Heart left ventricle (tissue), 16 donors: ENCODE data around the gene CCDC77. TPM values are rescaled to one million over a fixed set of nuclear protein-coding genes. Genes with fewer than 3 reads are reported as not detected.
"Not testable (repeated sequence)": the region's sequence is repeated elsewhere in the genome, so short reads cannot be mapped to it uniquely, and the experiment has no call there.

Experiments
- ATAC-seq, 4 donors: fragments of 200-7000 bp; cut with Tn5 transposase; one replicate each; pipeline ENCODE4 v1.9.1; 2020 to 2022; ENCODE audit warnings: moderate library complexity in 4 of 4, mild to moderate bottlenecking in 3 of 4, moderate number of reproducible peaks in 1 of 4
- DNase-seq, 5 donors: peaks; one replicate each; pipeline ENCODE4 v3.0.0-alpha.2; 2020
- H3K27ac ChIP-seq, 12 donors: fragments of 200-600 bp; sonication (generic) in 4 of 12; one replicate each; pipeline versions ENCODE4 v1.5.0 to v1.8.0; 2016 to 2022; ENCODE audit warnings: mild to moderate bottlenecking in 2 of 12
- H3K27me3 ChIP-seq, 9 donors: fragments of 200-600 bp; sonication (generic) in 2 of 9; one replicate each; pipeline versions ENCODE4 v1.5.1 to v1.8.0; 2016 to 2022; ENCODE audit warnings: mild to moderate bottlenecking in 3 of 9
- H3K36me3 ChIP-seq, 9 donors: fragments of 200-600 bp; sonication (generic) in 2 of 9; one replicate each; pipeline versions ENCODE4 v1.5.0 to v1.8.0; 2018 to 2022; ENCODE audit warnings: mild to moderate bottlenecking in 2 of 9
- H3K4me1 ChIP-seq, 12 donors: fragments of 200-600 bp; sonication (generic) in 4 of 12; one replicate each; pipeline versions ENCODE4 v1.5.0 to v1.8.0; 2016 to 2022; ENCODE audit warnings: mild to moderate bottlenecking in 3 of 12
- H3K4me3 ChIP-seq, 12 donors: fragments of 200-600 bp; sonication (generic) in 4 of 12; one replicate each; pipeline versions ENCODE4 v1.5.0 to v1.8.0; 2017 to 2022; ENCODE audit warnings: mild to moderate bottlenecking in 9 of 12, moderate library complexity in 4 of 12
- H3K9me3 ChIP-seq, 12 donors: fragments of 200-600 bp; sonication (generic) in 4 of 12; one replicate each; pipeline versions ENCODE4 v1.5.0 to v1.8.0; 2016 to 2022; ENCODE audit warnings: mild to moderate bottlenecking in 1 of 12
- POLR2A ChIP-seq, 2 donors: fragments of 450-650 bp; IDR thresholded peaks; one replicate each; pipeline ENCODE4 v1.6.1; 2017; ENCODE audit warnings: antibody characterized with exemption in 2 of 2, mild to moderate bottlenecking in 2 of 2, moderate library complexity in 2 of 2
- WGBS, 4 donors: extraction: QIAGEN DNeasy Blood & Tissue Kit in 2 of 4; methylation state at CpG; one replicate each; pipeline versions ENCODE4 v1.1.5 to v1.1.7; 2013 to 2018; 5-methylcytosine and 5-hydroxymethylcytosine counted together
- intact Hi-C, 10 donors: fragments of 100-400 bp; cut with DNase I; formaldehyde crosslinking; loops; one replicate each; pipeline versions ENCODE4 v1.11.1 to v1.14.2; 2022
- polyA plus RNA-seq, 2 donors: library from polyadenylated mRNA; stranded (reverse); fragments of 200-250 nt; gene quantifications; one replicate each; pipeline ENCODE4 v1.2.3, GENCODE V29; 2013
- total RNA-seq, 9 donors: library from RNA; depleted of rRNA in 2 of 9; stranded (reverse); fragments of >200 nt in 2 of 9; fragmentation: NEBNext Ultra II Directional in 3 of 9; extraction: Animal tissue kit (Norgen Biotek cat#: 25700) in 3 of 9; gene quantifications; one replicate each; pipeline versions ENCODE4 v1.1.0 to v1.2.4, GENCODE V29; 2016 to 2023
- TF ChIP-seq, protein P1 (sequence below), 12 donors: fragments of 200-600 bp; sonication (generic) in 4 of 12; IDR thresholded peaks; one replicate each; pipeline versions ENCODE4 v1.5.0 to v1.8.0; 2018 to 2022; ENCODE audit warnings: antibody characterized with exemption in 12 of 12, mild to moderate bottlenecking in 5 of 12
- donor health status: ischemic (EF 13 %, LVEDD 7.1; RV severe dilation, severe dysfunction).
- donor health status: healthy with polysubstance abuse.
- donor health status: DM: no; HTN: yes; CAD: no.
- donor health status: DM: no; HTN: no; CAD: no.
- donor health status: ischemic (EF 25% LVEDD 6.9; RV normal size, moderate dysfunction).
- donor health status: ischemic (EF 25% LVEDD 5.7; RV mildly dilated, moderate dysfunction).
- donor health status: healthy.
- donor health status: DM: yes; HTN: yes; CAD: no.
- donor health status: ischemic (EF 35%, LVEDD 5.7; RV mildly dilated, moderate dysfunction).
- donor health status: nonischemic (EF 11% LVEDD 7.7; RV severe dilation, severe dysfunction).
- donor health status: DM: yes; HTN: yes; CAD: no.
- donor health status: PGD.
- donor health status: ischemic (EF 29% LVEDD 5.4; RV normal size, mild dysfunction).
- donor health status: nonischemic (EF 23%, LVEDD 6.1; RV moderate dilation, normal function).

Gene CCDC77
- total and polyA plus RNA-seq, 11 donors: 1.3 to 4.6 (median 2.9) TPM

DNA sequence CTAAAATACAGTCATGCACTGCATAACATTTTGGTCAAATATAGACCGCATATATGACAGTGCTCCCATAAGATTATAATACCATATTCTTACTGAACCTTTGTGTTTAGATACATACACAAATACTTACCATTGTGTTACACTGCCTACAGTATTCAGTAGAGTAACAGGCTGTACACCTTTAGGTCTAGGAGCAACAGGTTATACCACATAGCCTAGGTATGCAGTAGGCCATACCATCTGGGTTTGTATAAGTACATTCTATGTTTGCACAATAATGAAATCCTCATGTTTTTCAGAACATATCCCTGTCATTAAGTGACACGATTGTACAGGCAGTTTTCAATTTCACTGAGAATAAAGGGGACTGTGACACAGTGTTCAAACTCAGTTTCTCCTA, 34.6 kb upstream of the CCDC77 start:
- H3K36me3 ChIP-seq: peaks cover 3 to 89% (median 85%) of the 10 kb centered on the region in 9 donors
- no peak overlapping the region for H3K4me3 ChIP-seq
- no peak overlapping the region for H3K27ac ChIP-seq
- no peak for DNase-seq
- WGBS, 4 donors: 98 to 100% (median 100%) methylated on average over 2 of the region's 2 CpGs
- H3K4me1 ChIP-seq: no peaks in the 10 kb centered on the region
- intact Hi-C loops: no loop called here
- TF ChIP-seq POLR2A (IDR thresholded peaks at IDR 0.05): no peak
- TF ChIP-seq, protein P1, sequence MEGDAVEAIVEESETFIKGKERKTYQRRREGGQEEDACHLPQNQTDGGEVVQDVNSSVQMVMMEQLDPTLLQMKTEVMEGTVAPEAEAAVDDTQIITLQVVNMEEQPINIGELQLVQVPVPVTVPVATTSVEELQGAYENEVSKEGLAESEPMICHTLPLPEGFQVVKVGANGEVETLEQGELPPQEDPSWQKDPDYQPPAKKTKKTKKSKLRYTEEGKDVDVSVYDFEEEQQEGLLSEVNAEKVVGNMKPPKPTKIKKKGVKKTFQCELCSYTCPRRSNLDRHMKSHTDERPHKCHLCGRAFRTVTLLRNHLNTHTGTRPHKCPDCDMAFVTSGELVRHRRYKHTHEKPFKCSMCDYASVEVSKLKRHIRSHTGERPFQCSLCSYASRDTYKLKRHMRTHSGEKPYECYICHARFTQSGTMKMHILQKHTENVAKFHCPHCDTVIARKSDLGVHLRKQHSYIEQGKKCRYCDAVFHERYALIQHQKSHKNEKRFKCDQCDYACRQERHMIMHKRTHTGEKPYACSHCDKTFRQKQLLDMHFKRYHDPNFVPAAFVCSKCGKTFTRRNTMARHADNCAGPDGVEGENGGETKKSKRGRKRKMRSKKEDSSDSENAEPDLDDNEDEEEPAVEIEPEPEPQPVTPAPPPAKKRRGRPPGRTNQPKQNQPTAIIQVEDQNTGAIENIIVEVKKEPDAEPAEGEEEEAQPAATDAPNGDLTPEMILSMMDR (IDR thresholded peaks at IDR 0.05): no peak
- H3K27me3 ChIP-seq: no peaks in the 10 kb centered on the region
- peaks cover 0 to 31% (median 6%) of the 10 kb centered on the region in 12 donors for H3K9me3 ChIP-seq
- ATAC-seq: no peak

DNA sequence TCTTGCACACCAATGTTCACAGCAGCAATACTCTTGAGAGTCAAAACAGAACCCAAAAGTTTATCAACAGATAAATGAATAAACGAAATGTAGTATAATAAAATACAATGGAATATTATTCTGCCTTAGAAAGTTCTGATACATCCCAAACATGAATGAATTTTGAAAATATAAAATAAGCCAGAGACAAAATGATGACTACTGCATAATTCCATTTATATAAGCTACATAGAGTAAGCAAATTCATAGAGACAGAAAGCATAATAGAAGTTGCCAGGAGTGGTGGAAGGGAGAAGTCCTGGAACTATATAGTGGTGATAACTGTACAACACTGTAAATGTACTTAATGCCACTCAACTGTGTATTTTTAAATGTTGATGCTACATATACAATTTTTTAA, 33.5 kb upstream of the CCDC77 start:
- H3K27ac ChIP-seq: no peak overlapping the region
- ATAC-seq (no peak), DNase-seq (no peak)
- H3K36me3 ChIP-seq: peaks cover 3 to 78% (median 73%) of the 10 kb centered on the region in 9 donors
- no peaks in the 10 kb centered on the region for H3K27me3 ChIP-seq
- no peaks in the 10 kb centered on the region for H3K4me1 ChIP-seq
- intact Hi-C loops: no loop called here
- TF ChIP-seq POLR2A (IDR thresholded peaks at IDR 0.05): no peak
- TF ChIP-seq, protein P1 (IDR thresholded peaks at IDR 0.05): no peak
- no peak overlapping the region for H3K4me3 ChIP-seq
- 70 to 94% (median 81%) methylated on average over 1 of the region's 1 CpG for WGBS, 4 donors
- peaks cover 0 to 40% (median 6%) of the 10 kb centered on the region in 12 donors for H3K9me3 ChIP-seq

DNA sequence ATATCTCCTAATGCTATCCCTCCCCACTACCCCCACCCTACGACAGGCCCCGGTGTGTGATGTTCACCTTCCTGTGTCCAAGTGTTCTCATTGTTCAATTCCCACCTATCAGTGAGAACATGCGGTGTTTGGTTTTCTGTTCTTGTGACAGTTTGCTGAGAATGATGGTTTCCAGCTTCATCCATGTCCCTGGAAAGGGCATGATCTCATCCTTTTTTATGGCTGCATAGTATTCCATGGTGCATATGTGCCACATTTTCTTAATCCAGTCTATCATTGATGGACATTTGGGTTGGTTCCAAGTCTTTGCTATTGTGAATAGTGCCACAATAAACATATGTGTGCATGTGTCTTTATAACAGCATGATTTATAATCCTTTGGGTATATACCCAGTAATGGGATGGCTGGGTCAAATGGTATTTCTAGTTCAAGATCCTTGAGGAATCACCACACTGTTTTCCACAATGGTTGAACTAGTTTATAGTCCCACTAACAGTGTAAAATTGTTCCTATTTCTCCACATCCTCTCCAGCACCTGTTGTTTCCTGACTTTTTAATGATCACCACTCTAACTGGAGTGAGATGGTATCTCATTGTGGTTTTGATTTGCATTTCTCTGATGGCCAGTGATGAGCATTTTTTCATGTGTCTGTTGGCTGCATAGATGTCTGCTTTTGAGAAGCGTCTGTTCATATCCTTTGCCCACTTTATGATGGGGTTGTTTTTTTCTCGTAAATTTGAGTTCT, 30.5 kb upstream of the CCDC77 start:
- peaks cover 0 to 69% (median 63%) of the 10 kb centered on the region in 9 donors for H3K36me3 ChIP-seq
- H3K27ac ChIP-seq, intact Hi-C loops, H3K4me1 ChIP-seq, DNase-seq, ATAC-seq, H3K27me3 ChIP-seq, H3K4me3 ChIP-seq: not testable (repeated sequence)
- H3K9me3 ChIP-seq: peaks cover 0 to 21% (median 0%) of the 10 kb centered on the region in 12 donors
- WGBS, 4 donors: 93 to 99% (median 98%) methylated on average over 5 of the region's 5 CpGs

DNA sequence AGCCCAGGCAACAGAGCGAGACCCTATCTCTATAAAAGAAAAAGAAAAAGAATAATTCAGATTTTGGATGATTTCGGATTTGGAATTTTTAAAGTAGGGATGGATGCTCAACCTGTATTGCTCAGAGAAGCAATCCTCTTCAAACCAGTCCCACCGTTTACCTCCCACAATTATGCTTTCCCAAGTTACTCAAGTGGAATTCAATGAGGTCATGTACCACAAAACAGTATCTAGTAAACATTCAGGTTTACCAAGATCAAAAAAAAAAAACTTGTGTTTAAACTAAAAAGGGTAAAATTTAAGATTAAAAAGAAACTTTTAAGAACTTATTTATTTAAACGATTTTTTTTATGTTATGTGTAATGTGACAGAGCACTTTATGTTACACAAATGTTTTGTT, 14.8 kb upstream of the CCDC77 start:
- H3K4me3 ChIP-seq: peak overlapping the region in 7 of 12 donors; percentile 73 to 91 (median 83)
- WGBS, 4 donors: 62 to 66% (median 63%) methylated on average over 4 of the region's 4 CpGs
- intact Hi-C loops: no loop called here
- TF ChIP-seq POLR2A (IDR thresholded peaks at IDR 0.05): no peak
- TF ChIP-seq, protein P1 (IDR thresholded peaks at IDR 0.05): no peak
- H3K4me1 ChIP-seq: peaks cover 7 to 39% (median 28%) of the 10 kb centered on the region in 12 donors
- ATAC-seq (no peak), DNase-seq (no peak)
- H3K27ac ChIP-seq: no peak overlapping the region
- peaks cover 0 to 47% (median 35%) of the 10 kb centered on the region in 9 donors for H3K36me3 ChIP-seq
- no peaks in the 10 kb centered on the region for H3K27me3 ChIP-seq
- H3K9me3 ChIP-seq: no peaks in the 10 kb centered on the region
